DND-41 (cell line): Measurements from ENCODE around the gene STXBP5.

Experiments
- ATAC-seq: fragments of 200-7000 bp; cut with Tn5 transposase; 3 replicates; pipeline ENCODE4 v1.9.1; 2021; ENCODE audit warnings: low read depth; ENCODE audit not compliant: insufficient read depth
- DNase-seq: peaks from one replicate; pipeline ENCODE4 v3.0.0-alpha.2; 2020
- H2AFZ ChIP-seq: 2 replicates; pipeline ENCODE4 v1.6.0; 2012; ENCODE audit warnings: low read depth, low read length
- H3K27ac ChIP-seq: 2 replicates; pipeline ENCODE4 v1.5.1; 2012; ENCODE audit warnings: low read length, inconsistent platforms
- H3K27me3 ChIP-seq: fragments of 200-600 bp; sonication (generic); 2 replicates; pipeline ENCODE4 v1.6.0; 2012; ENCODE audit warnings: low read length, mild to moderate bottlenecking, inconsistent platforms; ENCODE audit not compliant: insufficient read depth, poor library complexity
- H3K36me3 ChIP-seq: 2 replicates; pipeline ENCODE4 v1.5.1; 2012; ENCODE audit warnings: low read length, inconsistent platforms; ENCODE audit not compliant: insufficient read depth
- H3K4me1 ChIP-seq: 2 replicates; pipeline ENCODE4 v1.5.1; 2012; ENCODE audit warnings: mild to moderate bottlenecking, low read length; ENCODE audit not compliant: insufficient read depth
- H3K4me2 ChIP-seq: 2 replicates; pipeline ENCODE4 v1.6.0; 2012; ENCODE audit warnings: mild to moderate bottlenecking, moderate library complexity, low read length, inconsistent platforms; ENCODE audit not compliant: insufficient read depth
- H3K4me3 ChIP-seq, 2 experiments: fragments of 200-600 bp in 1 of 2; shearing (Covaris generic) in 1 of 2; 2 replicates each; pipeline ENCODE4 v1.5.1; 2012 to 2016; ENCODE audit warnings: inconsistent platforms in 2 of 2, low read length in 2 of 2, mild to moderate bottlenecking in 2 of 2, low read depth in 1 of 2, moderate library complexity in 1 of 2
- H3K79me2 ChIP-seq: 2 replicates; pipeline ENCODE4 v1.6.0; 2012; ENCODE audit warnings: low read length, inconsistent platforms; ENCODE audit not compliant: insufficient read depth
- H3K9ac ChIP-seq: 2 replicates; pipeline ENCODE4 v1.6.0; 2012; ENCODE audit warnings: low read depth, mild to moderate bottlenecking, inconsistent platforms, low read length, moderate library complexity
- H3K9me3 ChIP-seq: 2 replicates; pipeline ENCODE4 v1.5.1; 2012; ENCODE audit warnings: low read length, moderate library complexity, mild to moderate bottlenecking, inconsistent platforms; ENCODE audit not compliant: insufficient read depth, severe bottlenecking
- H4K20me1 ChIP-seq: 2 replicates; pipeline ENCODE4 v1.6.0; 2012; ENCODE audit warnings: low read length; ENCODE audit not compliant: insufficient read depth
- CTCF ChIP-seq: IDR thresholded peaks from 2 replicates; pipeline ENCODE4 v1.5.1; 2012; ENCODE audit warnings: borderline replicate concordance, low read length, moderate library complexity, mild to moderate bottlenecking; ENCODE audit not compliant: poor library complexity, severe bottlenecking; ENCODE audit errors: extremely low read depth
- EZH2 ChIP-seq: IDR thresholded peaks from 3 replicates; pipeline ENCODE4 v1.6.1; 2012; ENCODE audit warnings: borderline replicate concordance, low read depth, mild to moderate bottlenecking, moderate library complexity, low read length, inconsistent platforms; ENCODE audit not compliant: severe bottlenecking

Gene STXBP5

GRCh38 chr6:147222160-147222838, 18.1 kb downstream of the STXBP5 start:
- no peak overlapping the region for H3K4me3 ChIP-seq
- no peak overlapping the region for H3K9ac ChIP-seq
- no peaks in the 10 kb centered on the region for H4K20me1 ChIP-seq
- DNase-seq (no peak), ATAC-seq (no peak)
- H2AFZ ChIP-seq, result no peak overlapping the region
- H3K9me3 ChIP-seq, result no peaks in the 10 kb centered on the region
- no peaks in the 10 kb centered on the region for H3K36me3 ChIP-seq
- no peaks in the 10 kb centered on the region for H3K4me1 ChIP-seq
- TF ChIP-seq EZH2 (no peak), CTCF (no peak)
- H3K27ac ChIP-seq, result no peak overlapping the region
- no peaks in the 10 kb centered on the region for H3K27me3 ChIP-seq
- H3K4me2 ChIP-seq, result no peak overlapping the region
- H3K79me2 ChIP-seq, result no peaks in the 10 kb centered on the region

GRCh38 chr6:147223736-147224135, 19.5 kb downstream of the STXBP5 start:
- Histone ChIP-seq H3K9ac (no peak overlapping the region), H3K27me3 (no peaks in the 10 kb centered on the region), H3K9me3 (no peaks in the 10 kb centered on the region), H3K4me2 (no peak overlapping the region), H3K4me1 (no peaks in the 10 kb centered on the region), H4K20me1 (no peaks in the 10 kb centered on the region), H3K79me2 (no peaks in the 10 kb centered on the region), H3K27ac (no peak overlapping the region), H3K4me3 (no peak overlapping the region), H2AFZ (no peak overlapping the region), H3K36me3 (no peaks in the 10 kb centered on the region)
- TF ChIP-seq EZH2, result no peak
- no peak for TF ChIP-seq CTCF
- no peak for ATAC-seq
- DNase-seq, result no peak

- H3K9ac ChIP-seq, result no peak overlapping the region
- no peaks in the 10 kb centered on the region for H3K36me3 ChIP-seq
- no peak for ATAC-seq
Observed at GRCh38 chr6:147226163-147226724, 22.0 kb downstream of the STXBP5 start.

More at GRCh38 chr6:147226163-147226724, 22.0 kb downstream of the STXBP5 start:
- Histone ChIP-seq H3K9me3 (no peaks in the 10 kb centered on the region), H3K4me3 (no peak overlapping the region), H2AFZ (no peak overlapping the region), H3K27ac (no peak overlapping the region), H3K4me2 (no peak overlapping the region), H3K4me1 (no peaks in the 10 kb centered on the region), H3K79me2 (no peaks in the 10 kb centered on the region), H3K27me3 (no peaks in the 10 kb centered on the region), H4K20me1 (no peaks in the 10 kb centered on the region; the same call in 1 of the 2 replicates)
- TF ChIP-seq EZH2 (no peak), CTCF (no peak)
- DNase-seq, result no peak
